Forelimb muscle (tissue), 1 donor: Measurements from ENCODE around the gene TMEM231. TPM values are rescaled to one million over a fixed set of nuclear protein-coding genes. Genes with fewer than 3 reads are reported as not detected.
"Not testable (repeated sequence)": the region's sequence is repeated elsewhere in the genome, so short reads cannot be mapped to it uniquely, and the experiment has no call there.

Experiments
- DNase-seq: peaks from one replicate; pipeline ENCODE4 v3.0.0-alpha.2; 2013; ENCODE audit warnings: low read depth
- polyA plus RNA-seq: library from polyadenylated mRNA; unstranded; fragments of 120-200 nt; gene quantifications from one replicate; pipeline ENCODE4 v1.2.1, GENCODE V29; 2013; ENCODE audit not compliant: insufficient read length

TMEM231 gene
- polyA plus RNA-seq, 1 donor: 6.1 TPM

GRCh38 chr16:75566758-75567255, 10.8 kb upstream of the TMEM231 start:
- DNase-seq: no peak

GRCh38 chr16:75566040-75566757, 10.1 kb upstream of the TMEM231 start, which contains the start of gene GABARAPL2:
Gene GABARAPL2 (plus strand): TSS chr16:75566379. CDS start chr16:75566487, 108 bp downstream.
- no peak for DNase-seq

- DNase-seq: no peak
Observed at GRCh38 chr16:75565640-75566039, 9.6 kb upstream of the TMEM231 start.

GRCh38 chr16:75559564-75560372, 3.7 kb upstream of the TMEM231 start:
- no peak for DNase-seq

GRCh38 chr16:75558846-75559401, 2.9 kb upstream of the TMEM231 start:
- no peak for DNase-seq

GRCh38 chr16:75556431-75556950, 439 bp upstream of the TMEM231 start:
- no peak for DNase-seq

- DNase-seq: peak; percentile 70
Observed at GRCh38 chr16:75555213-75555706, 792 bp downstream of the TMEM231 start.

GRCh38 chr16:75552951-75553350, 3.1 kb downstream of the TMEM231 start:
- no peak for DNase-seq

- DNase-seq: no peak
Observed at GRCh38 chr16:75550211-75550662, 5.8 kb downstream of the TMEM231 start.

- DNase-seq: not testable (repeated sequence)
Observed at GRCh38 chr16:75548456-75548855, 7.6 kb downstream of the TMEM231 start.

- DNase-seq: no peak
Observed at GRCh38 chr16:75546293-75546692, 9.8 kb downstream of the TMEM231 start.

- DNase-seq: not testable (repeated sequence)
Observed at GRCh38 chr16:75545879-75546278, 10.2 kb downstream of the TMEM231 start.

- not testable (repeated sequence) for DNase-seq
Observed at GRCh38 chr16:75542462-75542861, 13.6 kb downstream of the TMEM231 start.

- no peak for DNase-seq
Observed at GRCh38 chr16:75541236-75541635, 14.8 kb downstream of the TMEM231 start.

- not testable (repeated sequence) for DNase-seq
Observed at GRCh38 chr16:75538882-75539565, 17.0 kb downstream of the TMEM231 start.

- DNase-seq: no peak
Observed at GRCh38 chr16:75537776-75538175, 18.3 kb downstream of the TMEM231 start.

- no peak for DNase-seq
Observed at GRCh38 chr16:75535901-75536300, 20.2 kb downstream of the TMEM231 start, which contains the start of gene CHST5. Gene CHST5 (minus strand): TSS chr16:75536108. CDS start chr16:75530384, 5,724 bp downstream.

- no peak for DNase-seq
Observed at GRCh38 chr16:75535211-75535843, 20.7 kb downstream of the TMEM231 start.

GRCh38 chr16:75534560-75535205, 21.4 kb downstream of the TMEM231 start:
- no peak for DNase-seq

GRCh38 chr16:75532791-75533190, 23.3 kb downstream of the TMEM231 start:
- no peak for DNase-seq
